Endothelial cell of umbilical vein (primary cell): Measurements from ENCODE around the gene SLC6A7. TPM values are rescaled to one million over a fixed set of nuclear protein-coding genes. Genes with fewer than 3 reads are reported as not detected.

Experiments
- BruUV-seq: library from RNA; stranded (reverse); fragments of 400-500 nt; replicated peaks from 2 replicates; lab custom pipeline; 2021; lab: Mats Ljungman, UMichigan
- CTCF ChIA-PET: fragments of 300-600, 350-600 bp; sonication (Branson Sonifier 250); formaldehyde crosslinking; loops from one replicate; lab custom pipeline; 2021; ENCODE audit warnings: antibody characterized with exemption, inconsistent platforms; lab: Charles Lee
- POLR2A ChIA-PET: fragments of 300-600, 350-600 bp; sonication (Branson Sonifier 250); formaldehyde crosslinking; loops from one replicate; lab custom pipeline; 2021; ENCODE audit warnings: antibody characterized with exemption, inconsistent platforms; lab: Charles Lee
- DNase-seq: peaks from one replicate; pipeline ENCODE4 v3.0.0-alpha.2; 2011; ENCODE audit warnings: low read depth, low spot score
- FAIRE-seq: peaks from 2 replicates; lab custom pipeline; 2011; peaks lifted over from hg19 to GRCh38; lab: Jason Lieb, UNC
- H2AFZ ChIP-seq: 2 replicates; pipeline ENCODE4 v1.6.0; 2012; ENCODE audit warnings: low read depth, low read length, control low read depth, inconsistent platforms
- H3K27ac ChIP-seq: 2 replicates; pipeline ENCODE4 v1.5.1; 2011; ENCODE audit warnings: low read depth, mild to moderate bottlenecking, control low read depth, low read length, moderate library complexity; ENCODE audit not compliant: insufficient read depth
- H3K27me3 ChIP-seq, 2 experiments: 2 replicates each; pipeline versions ENCODE4 v1.6.0 to v1.6.1; 2011; ENCODE audit warnings: low read length in 2 of 2, mixed read lengths in 1 of 2; ENCODE audit not compliant: control insufficient read depth in 2 of 2, insufficient read depth in 2 of 2
- H3K36me3 ChIP-seq, 2 experiments: 2 replicates in 1 of 2; 3 replicates in 1 of 2; pipeline ENCODE4 v1.5.1; 2011; ENCODE audit warnings: low read length in 2 of 2, mild to moderate bottlenecking in 1 of 2, moderate library complexity in 1 of 2; ENCODE audit not compliant: control insufficient read depth in 2 of 2, insufficient read depth in 2 of 2; ENCODE audit errors: extremely low read depth in 1 of 2
- H3K4me1 ChIP-seq: 3 replicates; pipeline ENCODE4 v1.5.1; 2011; ENCODE audit warnings: mild to moderate bottlenecking, low read length; ENCODE audit not compliant: control insufficient read depth, insufficient read depth; ENCODE audit errors: extremely low read depth
- H3K4me2 ChIP-seq: 2 replicates; pipeline ENCODE4 v1.6.1; 2011; ENCODE audit warnings: low read length, control low read depth, mixed read lengths; ENCODE audit not compliant: insufficient read depth
- H3K4me3 ChIP-seq, 3 experiments: fragments of 200-600 bp in 1 of 3; sonication (generic), shearing (Covaris generic) in 1 of 3; replicated peaks in 1 of 3; 2 replicates each; pipeline ENCODE4 v1.5.1; 2011 to 2016; ENCODE audit warnings: control low read depth in 3 of 3, low read length in 3 of 3, mild to moderate bottlenecking in 2 of 3, inconsistent platforms in 1 of 3, low read depth in 1 of 3, moderate library complexity in 1 of 3; ENCODE audit not compliant: insufficient read depth in 1 of 3
- H3K79me2 ChIP-seq: 2 replicates; pipeline ENCODE4 v1.6.0; 2012; ENCODE audit warnings: low read length, inconsistent platforms; ENCODE audit not compliant: control insufficient read depth, insufficient read depth
- H3K9ac ChIP-seq: replicated peaks from 2 replicates; pipeline ENCODE3; 2011; ENCODE audit warnings: low read length, control low read depth; ENCODE audit not compliant: insufficient read depth; ENCODE audit errors: extremely low read depth
- H3K9me1 ChIP-seq: replicated peaks from 3 replicates; pipeline ENCODE4 v1.6.0; 2011; ENCODE audit warnings: mild to moderate bottlenecking, low read length; ENCODE audit not compliant: control insufficient read depth, insufficient read depth; ENCODE audit errors: extremely low read depth
- H3K9me3 ChIP-seq: replicated peaks from 2 replicates; pipeline ENCODE4 v1.5.1; 2012; ENCODE audit warnings: low read length, inconsistent platforms; ENCODE audit not compliant: control insufficient read depth, insufficient read depth
- H4K20me1 ChIP-seq: replicated peaks from 2 replicates; pipeline ENCODE3; 2011; ENCODE audit warnings: mild to moderate bottlenecking, low read length; ENCODE audit not compliant: control insufficient read depth, insufficient read depth; ENCODE audit errors: extremely low read depth
- CTCF ChIP-seq, 2 donors: IDR thresholded peaks; 1 replicate in 1 of 2; 2 replicates in 1 of 2; pipeline ENCODE4 v1.5.1; 2011; ENCODE audit warnings: low read length in 2 of 2, mild to moderate bottlenecking in 2 of 2, moderate library complexity in 2 of 2, control low read depth in 1 of 2, inconsistent platforms in 1 of 2, low read depth in 1 of 2; ENCODE audit not compliant: insufficient read depth in 1 of 2; ENCODE audit errors: extremely low read depth in 1 of 2
- EZH2 ChIP-seq: IDR thresholded peaks from 2 replicates; pipeline ENCODE4 v1.6.1; 2012; ENCODE audit warnings: borderline replicate concordance, low read depth, mild to moderate bottlenecking, moderate library complexity, low read length, inconsistent platforms; ENCODE audit not compliant: severe bottlenecking
- FOS ChIP-seq: IDR thresholded peaks from 2 replicates; pipeline ENCODE4 v1.6.1; 2011; ENCODE audit warnings: mild to moderate bottlenecking, low read length, moderate library complexity, borderline replicate concordance; ENCODE audit not compliant: insufficient read depth
- GATA2 ChIP-seq: IDR thresholded peaks from 2 replicates; pipeline ENCODE4 v1.7.0; 2011; ENCODE audit warnings: low read depth, mild to moderate bottlenecking, moderate library complexity, mixed read lengths, low read length; ENCODE audit not compliant: insufficient read length, insufficient read depth
- JUN ChIP-seq: IDR thresholded peaks from 2 replicates; pipeline ENCODE4 v1.6.1; 2011; ENCODE audit warnings: borderline replicate concordance, low read depth; ENCODE audit not compliant: insufficient read length, insufficient read depth
- MAX ChIP-seq: IDR thresholded peaks from 2 replicates; pipeline ENCODE4 v1.6.1; 2011; ENCODE audit not compliant: insufficient read depth, insufficient read length
- MYC ChIP-seq: IDR thresholded peaks from one replicate; pipeline ENCODE4 v1.6.1; 2011; ENCODE audit warnings: mild to moderate bottlenecking, low read depth, low read length
- POLR2A ChIP-seq: IDR thresholded peaks from 2 replicates; pipeline ENCODE4 v1.6.1; 2012; ENCODE audit warnings: low read depth, mild to moderate bottlenecking, control low read depth, low read length
- POLR2AphosphoS5 ChIP-seq: IDR thresholded peaks from 2 replicates; pipeline ENCODE4 v1.6.1; 2012; ENCODE audit warnings: low read depth, mild to moderate bottlenecking, control low read depth, low read length, moderate library complexity; ENCODE audit not compliant: insufficient read depth
- dilution Hi-C: fragments of 300-500 bp; cut with MboI; formaldehyde crosslinking; loops from one replicate; pipeline ENCODE4 v1.15.0; 2019; ENCODE audit warnings: low sequenced_read_pairs; ENCODE audit not compliant: extremely low pct_ligation_motif_present
- intact Hi-C: fragments of 100-400 bp; cut with micrococcal nuclease; formaldehyde crosslinking; loops from one replicate; pipeline ENCODE4 v1.10.0; 2022
- polyA plus RNA-seq, 4 experiments: library from polyadenylated mRNA; depleted of rRNA in 3 of 4; stranded (reverse) in 3 of 4; unstranded in 1 of 4; fragments of >200 nt; gene quantifications; 2 replicates each; pipeline versions ENCODE4 v1.2.1 to v1.2.3, GENCODE V29; 2011 to 2012; ENCODE audit warnings: missing spikeins in 1 of 4
- total RNA-seq: library from RNA; stranded (reverse); gene quantifications from 2 replicates; pipeline ENCODE4 v1.2.3, GENCODE V29; 2021

SLC6A7 gene
- total and polyA plus RNA-seq, 2 donors (not counting 3 experiments of a cell fraction or from before 2014, with no cell fraction given), result not detected

DNA sequence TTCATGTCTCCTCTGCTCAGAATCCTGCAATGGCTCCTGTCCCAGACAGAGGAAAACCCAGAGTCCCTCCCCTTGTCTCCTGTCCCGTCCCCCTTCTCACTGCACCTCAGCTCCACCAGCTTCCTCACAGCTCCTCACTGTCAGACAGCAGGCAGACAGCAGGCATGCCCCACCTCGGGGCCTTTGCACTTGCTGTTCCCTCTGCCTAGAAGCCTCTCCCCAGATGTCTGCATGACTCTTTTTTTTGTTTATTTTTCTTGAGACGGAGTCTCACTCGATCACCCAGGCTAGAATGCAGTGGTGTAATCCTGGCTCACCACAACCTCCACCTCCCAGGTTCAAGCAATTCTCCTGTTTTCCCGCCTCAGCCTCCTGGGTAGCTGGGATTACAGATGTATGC lies 8.8 kb upstream of the SLC6A7 start:
- no peak overlapping the region for H3K4me3 ChIP-seq
- no peaks in the 10 kb centered on the region for H4K20me1 ChIP-seq
- DNase-seq (no peak), FAIRE-seq (no peak)
- H3K9me3 ChIP-seq, result no peaks in the 10 kb centered on the region
- H3K36me3 ChIP-seq, result no peaks in the 10 kb centered on the region
- intact Hi-C loops, result no loop called here
- no peaks in the 10 kb centered on the region for H3K4me1 ChIP-seq
- no peaks in the 10 kb centered on the region for H3K79me2 ChIP-seq
- no peak overlapping the region for H2AFZ ChIP-seq
- no peak overlapping the region for H3K4me2 ChIP-seq
- no peaks in the 10 kb centered on the region for H3K9me1 ChIP-seq
- dilution Hi-C loops, result no loop called here
- no TSS peak for BruUV-seq
- TF ChIP-seq CTCF (IDR thresholded peaks at IDR 0.05; ENCODE audit: extremely low read depth in 1 of 2, insufficient read depth in 1 of 2, low read depth in 1 of 2, low read length in 2 of 2) (no peak), EZH2 (no peak), JUN (no peak), POLR2A (no peak), FOS (no peak), MAX (no peak), MYC (no peak), POLR2AphosphoS5 (no peak), GATA2 (no peak)
- H3K9ac ChIP-seq, result no peak overlapping the region
- no peak overlapping the region for H3K27ac ChIP-seq
- POLR2A ChIA-PET, result no interaction called here
- CTCF ChIA-PET, result no interaction called here
- H3K27me3 ChIP-seq, result peaks cover 2 to 5% of the 10 kb centered on the region in 2 experiments
